GM19395 (cell line): Measurements from ENCODE around the gene ARSB.
"Not testable (repeated sequence)": the region's sequence is repeated elsewhere in the genome, so short reads cannot be mapped to it uniquely, and the experiment has no call there.

Experiments
- ATAC-seq: cut with Tn5 transposase; IDR thresholded peaks from one replicate; pipeline ENCODE4 v1.9.1; 2021; ENCODE audit warnings: mild to moderate bottlenecking, moderate library complexity; ENCODE audit not compliant: unreplicated experiment

ARSB gene

DNA sequence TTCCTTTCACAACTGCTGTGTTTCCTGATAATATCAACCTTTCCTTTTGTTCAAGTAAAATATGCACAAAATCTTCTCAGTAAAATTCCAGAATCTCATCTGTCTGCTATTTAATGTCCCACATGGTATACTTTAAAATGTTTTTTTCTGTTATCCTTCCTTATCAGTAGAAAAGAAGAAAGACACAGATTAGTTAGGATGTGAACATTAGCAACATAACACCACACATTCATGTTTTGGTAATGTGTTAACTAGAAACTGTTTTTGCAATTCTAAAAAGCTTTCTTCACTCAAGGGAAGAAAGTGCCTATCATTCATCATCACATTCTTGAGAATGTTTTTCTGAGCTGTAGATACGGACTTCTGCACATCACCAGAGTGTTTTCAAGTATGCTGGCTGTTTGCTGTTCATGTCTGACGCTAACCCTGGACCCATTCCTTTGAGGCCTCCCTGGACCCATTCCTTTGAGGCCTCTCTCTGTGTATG lies 10.5 kb upstream of the ARSB start:
- ATAC-seq: no peak

DNA sequence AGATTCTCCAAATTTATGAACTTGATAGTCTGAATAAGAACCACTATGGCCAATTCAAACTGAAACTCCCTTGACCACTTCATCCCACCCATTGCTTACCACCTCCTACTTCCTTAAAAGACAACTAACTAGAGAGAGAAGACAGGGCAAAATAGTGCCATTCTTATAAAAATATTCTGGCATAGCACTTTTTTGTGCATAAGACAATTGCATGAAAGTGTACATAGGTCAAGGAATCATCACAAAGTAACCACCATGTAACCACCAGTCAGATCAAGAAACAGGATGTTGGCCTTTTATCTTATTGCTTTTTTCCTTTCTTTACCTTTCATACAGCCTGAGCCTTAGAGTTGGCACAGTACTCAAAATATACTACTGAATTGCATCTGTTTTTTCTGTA lies 8.1 kb upstream of the ARSB start:
- no peak for ATAC-seq

DNA sequence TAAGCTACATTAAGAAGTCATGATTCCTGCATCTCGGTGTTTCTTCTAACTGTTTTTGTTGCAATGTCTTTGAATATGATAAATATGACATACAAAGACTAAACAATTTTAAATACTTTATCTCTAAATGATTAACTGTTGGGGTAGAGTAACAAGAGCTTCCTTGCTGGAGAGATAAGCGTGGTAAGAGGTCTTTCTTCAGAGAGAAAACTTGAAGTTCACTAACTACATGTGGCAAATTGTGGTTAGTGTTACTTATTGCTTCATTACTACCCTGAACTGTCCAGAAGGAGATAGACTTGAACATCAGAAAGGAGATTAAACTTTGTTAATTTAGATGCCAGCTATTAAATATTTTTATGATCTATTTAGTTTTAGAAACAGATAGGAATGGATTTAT lies 7.0 kb upstream of the ARSB start:
- no peak for ATAC-seq

DNA sequence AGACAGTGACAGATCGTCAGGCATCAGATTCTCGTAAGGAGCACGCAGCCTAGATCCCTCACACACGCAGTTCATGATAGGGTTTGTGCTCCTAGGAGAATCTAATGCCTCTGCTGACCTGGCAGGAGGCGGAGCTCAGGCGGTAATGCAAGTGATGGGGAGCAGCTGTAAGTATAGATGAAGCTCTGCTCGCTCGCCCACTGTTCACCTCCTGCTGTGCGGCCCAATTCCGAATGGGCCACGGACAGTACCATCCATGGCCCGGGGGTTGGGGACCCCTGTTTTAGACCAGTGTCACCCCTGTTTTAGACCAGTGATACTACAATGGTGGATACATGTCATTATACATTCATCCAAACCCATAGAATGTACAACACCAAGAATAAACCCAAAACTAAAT lies 4.0 kb upstream of the ARSB start:
- no peak for ATAC-seq

DNA sequence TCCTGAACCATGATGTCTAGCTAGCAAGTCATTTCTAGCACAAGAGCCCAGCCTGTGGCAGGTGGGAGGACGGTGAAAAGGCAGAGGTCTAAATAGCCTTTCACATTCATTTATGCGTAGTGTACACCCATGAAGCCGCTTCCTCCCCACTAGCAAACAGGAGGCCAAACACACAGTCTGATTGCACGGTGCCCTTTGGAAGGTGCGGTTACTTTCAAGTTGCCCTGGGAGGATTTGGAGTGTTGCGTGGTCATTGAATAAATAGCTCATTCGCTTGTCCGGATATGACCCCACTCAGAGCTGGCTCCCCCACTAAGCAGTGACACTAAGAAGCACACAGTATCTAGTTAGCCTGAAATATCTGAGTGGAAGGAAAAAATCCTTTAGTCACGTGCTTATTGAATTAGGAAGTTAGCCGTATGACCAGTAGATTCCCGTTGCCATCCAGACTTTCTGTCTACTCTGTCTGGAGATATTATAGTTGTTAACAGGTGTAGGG lies 664 bp upstream of the ARSB start:
- ATAC-seq: peak; percentile 62

DNA sequence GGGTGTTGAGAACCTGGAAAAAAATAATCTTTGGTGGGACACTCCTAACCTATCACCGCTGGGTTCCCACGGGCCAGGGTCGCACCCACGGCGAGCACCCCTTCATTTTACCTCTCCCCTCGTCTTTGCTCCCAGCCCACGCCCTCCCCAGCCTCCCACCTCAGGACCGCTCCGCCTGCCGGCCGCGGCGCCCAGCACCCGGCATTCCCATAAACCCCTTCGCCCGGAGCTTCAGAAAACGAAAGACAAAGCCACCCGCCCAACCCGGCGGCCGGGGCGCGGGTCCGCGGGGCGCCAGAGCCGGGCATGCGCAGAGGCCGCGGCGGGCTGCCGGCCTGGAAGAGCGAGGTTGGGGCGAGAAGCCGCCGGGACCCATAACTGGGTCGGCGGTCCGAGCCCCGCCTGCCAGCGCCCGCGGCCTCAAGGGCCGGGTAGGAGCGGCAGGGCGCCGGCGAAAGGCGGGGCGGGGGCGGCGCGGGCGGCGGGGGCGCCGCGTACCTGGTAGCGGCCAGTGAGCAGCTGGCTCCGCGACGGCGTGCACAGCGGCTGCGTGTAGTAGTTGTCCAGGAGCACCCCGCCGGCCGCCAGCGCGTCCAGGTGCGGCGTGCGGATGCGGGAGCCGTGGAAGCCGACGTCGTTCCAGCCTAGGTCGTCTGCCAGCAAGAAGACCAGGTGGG lies 533 bp downstream of the ARSB start:
- peak; percentile 57 for ATAC-seq

DNA sequence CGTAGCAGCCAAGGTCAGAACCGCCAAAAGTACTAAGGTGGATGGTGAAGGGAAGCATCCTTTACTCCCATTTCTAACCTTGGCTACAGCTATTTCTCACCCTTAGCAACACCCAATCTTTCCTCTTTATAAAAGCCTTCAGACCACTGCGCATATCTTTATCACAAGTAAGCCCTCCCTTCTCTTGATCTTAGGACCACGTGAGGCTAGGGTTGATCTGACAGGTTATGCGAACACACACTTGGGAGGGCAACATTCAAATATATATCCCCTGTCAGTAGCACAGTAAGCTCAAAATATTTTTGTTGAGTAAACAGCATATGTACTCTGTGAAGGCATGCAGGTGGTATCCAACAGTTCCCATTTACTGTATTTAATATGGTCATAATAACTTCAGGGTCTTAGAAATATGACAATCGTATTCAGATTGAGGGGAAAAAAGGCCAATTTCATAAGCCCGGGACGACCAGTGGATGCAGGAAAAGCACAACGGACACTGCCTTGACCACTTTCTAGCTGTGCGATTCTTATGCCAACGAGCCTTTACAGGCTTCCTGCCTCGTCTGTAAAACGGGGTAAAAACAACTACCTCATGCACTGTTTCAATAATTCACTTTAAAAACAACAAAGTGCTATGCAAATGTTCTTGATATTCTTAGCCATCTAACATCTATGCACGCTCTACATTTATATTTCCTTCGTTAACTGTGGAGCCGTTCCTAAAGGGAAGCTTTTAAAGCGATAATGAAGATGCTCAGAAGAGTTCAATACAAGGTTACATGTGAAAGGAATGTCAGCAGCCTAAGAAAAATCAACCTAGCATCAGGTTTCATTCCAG lies 1.3 kb downstream of the ARSB start:
- ATAC-seq: no peak

DNA sequence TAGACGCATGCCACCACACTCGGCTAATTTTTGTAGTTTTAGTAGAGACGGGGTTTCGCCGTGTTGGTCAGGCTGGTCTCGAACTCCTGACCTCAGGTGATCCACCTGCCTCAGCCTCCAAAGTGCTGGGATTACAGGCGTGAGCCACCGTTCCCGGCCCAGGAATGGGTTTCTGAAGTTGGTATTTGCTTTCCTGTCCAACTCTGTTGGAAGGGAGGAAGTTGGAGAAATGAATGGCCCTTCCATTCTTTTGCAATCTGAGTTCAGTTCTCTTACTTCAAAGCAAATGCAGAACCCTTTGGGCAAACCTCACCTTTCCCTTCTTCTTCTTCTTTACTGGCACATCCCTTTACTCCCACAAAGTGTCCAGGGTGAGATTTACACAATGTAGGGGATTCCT lies 1.9 kb downstream of the ARSB start:
- ATAC-seq: not testable (repeated sequence)

DNA sequence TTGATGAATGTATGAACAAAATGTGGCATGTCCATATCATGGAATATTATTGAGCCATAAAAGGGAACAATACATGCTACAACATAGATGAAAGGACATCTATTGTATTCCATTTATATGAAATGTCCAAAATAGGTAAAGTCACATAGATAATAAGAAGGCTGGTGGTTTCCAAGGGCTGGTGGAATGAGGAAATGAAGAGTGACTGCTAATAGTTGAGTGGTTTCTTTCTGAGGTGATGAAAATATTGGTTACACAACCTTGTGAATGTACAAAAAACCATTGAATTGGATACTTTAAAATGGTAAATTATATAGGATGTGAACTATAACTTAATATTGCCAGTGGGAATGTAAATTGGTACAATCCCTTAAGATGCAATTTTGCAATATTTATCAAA lies 5.2 kb downstream of the ARSB start:
- ATAC-seq: no peak

DNA sequence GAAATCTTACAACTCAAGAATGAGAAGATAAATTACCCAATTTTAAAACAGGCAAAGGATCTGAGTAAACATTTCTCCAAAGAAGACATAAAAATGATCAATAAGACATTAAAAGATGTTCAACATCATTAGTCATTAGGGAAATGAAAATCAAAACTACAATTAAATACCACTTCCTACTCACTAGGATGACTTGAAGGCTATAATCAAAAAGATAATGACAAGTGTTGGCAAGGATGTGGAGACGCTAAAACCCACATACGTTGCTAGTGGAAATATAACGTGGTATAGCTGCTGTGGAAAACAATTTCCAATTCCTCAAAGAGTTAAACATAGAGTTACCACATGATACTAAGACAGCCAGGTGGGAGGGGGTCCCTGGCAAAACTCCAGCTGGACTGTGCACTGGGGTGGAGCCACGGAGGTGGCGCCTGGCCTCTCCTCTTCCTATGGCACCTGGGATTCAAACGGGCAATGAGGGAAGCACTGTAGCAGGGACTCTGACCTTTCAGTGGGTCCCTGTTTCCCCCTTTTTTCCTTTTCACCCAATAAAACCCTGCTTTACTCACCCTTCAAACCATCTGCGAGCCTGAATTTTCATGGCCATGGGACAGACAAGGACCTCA lies 5.9 kb downstream of the ARSB start:
- no peak for ATAC-seq

DNA sequence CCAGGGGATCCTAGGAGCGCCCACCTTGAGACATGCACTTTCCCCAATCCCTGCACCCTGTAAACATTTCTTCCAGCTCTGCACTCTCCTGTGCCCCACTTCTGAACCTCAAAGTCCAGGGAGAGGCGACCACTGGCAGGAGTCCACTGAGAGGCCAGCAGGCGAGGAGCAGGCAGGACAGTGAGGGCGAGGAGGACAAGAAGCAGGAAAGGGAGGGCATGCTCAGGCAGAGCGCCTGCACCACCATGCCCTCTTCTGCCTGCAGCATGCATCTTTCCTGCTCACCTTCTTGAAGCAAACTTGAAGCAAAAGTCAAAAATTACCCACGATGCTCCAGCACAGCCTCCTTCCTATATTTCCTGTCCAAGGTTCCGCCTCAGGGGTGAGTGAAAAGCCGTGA lies 10.1 kb downstream of the ARSB start:
- ATAC-seq: no peak

DNA sequence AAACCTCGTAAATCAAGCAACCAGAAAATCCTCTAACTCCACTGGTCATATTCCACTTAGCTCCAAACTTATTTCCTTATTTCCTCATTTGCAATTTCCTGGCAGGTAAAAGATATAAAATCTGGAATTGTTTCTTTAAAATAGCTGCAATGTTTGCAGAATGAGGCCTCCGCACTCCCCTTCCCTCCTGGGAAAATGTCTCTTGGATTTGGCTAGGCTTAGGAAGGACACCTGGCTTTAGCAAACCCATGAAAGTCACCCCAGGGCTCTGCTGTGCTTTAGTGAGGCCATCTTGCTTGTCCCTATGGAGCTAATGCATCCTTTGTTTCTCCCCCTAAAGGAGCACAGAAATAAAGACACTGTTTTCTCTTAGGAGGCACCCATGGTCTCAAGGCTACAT lies 10.5 kb downstream of the ARSB start:
- ATAC-seq: no peak

DNA sequence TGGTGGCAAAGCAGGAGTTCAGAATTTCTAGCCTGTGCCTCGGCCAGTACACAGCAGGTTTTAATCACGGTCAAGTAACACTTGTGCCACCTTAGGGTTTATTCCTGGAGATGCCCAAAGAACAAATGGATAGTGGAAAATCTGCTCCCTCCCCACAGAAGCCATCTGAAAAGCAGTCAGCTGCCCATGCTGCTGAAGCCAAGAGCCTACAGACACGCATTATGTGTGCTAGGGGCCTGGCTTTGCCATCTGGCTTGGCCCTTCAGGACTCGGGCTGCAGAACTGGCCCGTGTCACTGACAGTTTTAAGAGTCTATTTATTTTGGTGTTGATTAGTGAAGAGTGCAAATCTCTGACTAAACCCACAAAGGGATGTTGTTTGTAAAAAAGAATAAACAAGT lies 11.1 kb downstream of the ARSB start:
- ATAC-seq: no peak

DNA sequence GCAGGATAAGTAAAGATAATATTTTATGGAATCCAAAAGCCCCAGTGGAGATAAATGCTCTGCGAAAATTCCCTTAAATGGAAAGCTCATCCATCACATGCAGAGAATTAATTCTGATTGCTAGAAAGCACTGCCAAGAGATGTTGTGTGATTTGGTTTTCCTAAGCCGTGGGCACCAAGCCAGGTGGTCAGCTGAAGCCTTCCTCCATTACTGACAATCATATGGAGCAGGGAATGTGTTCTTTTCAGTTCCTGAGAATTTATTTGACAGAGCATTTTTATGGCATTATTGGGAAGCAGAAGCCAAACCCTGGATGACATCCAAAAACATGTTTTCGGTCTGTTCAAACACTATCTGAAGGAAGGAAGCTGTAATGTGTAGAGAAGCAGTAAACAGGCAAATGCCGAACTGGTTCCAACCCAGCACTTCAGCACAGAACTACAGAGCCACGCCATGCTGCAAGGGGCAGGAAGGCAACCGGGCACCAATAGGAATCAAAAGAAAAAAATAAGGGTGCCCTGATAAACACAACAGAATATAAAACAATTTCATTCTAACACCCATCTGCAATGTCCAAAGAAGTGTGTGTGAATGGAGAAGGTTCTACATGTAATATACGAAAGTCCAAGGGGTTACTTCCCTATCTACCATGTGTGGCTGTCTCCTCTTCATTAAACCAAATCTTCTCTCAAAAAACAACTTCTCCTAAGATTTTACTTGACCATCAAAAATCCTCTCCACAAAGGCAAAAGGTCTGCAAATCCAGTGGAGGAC lies 12.3 kb downstream of the ARSB start:
- no peak for ATAC-seq

DNA sequence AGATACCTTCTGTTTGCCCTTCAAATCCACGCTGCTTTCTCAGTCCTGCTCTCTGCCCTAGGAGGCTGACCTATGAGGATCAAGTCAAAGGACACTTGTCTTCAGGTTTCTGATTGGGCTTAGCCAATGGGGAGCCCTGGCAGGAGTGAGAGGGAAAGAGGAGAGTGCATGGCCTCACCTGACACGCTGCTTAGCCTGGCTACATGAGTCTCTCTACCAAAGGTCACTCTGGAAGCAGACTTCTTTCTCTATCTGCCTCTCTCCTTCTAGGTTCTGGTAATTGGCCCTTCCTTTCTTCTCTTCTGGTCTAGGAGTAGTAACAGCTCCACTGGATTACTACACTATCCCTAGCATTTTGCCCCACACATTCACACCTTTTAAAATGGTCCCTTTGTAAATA lies 13.1 kb downstream of the ARSB start:
- ATAC-seq: no peak

DNA sequence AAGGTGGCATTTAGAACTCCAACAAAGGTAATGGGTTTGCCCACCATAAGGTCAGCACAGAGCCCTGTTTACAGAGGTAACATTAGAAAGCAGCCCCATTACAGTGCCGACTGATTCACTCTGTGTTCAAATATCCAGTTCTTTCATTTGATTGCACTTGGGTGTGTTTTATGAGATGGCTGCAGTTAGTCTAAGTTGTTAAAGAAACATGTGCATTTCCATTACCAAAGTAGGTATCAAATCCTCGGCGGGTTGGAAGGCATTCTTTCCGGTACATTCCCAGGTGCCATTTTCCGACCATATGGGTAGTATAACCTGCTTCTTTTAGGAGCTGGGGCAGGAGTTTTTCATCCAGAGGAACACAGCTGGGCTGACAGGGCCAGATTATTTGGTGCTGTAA lies 16.3 kb downstream of the ARSB start:
- ATAC-seq: no peak

DNA sequence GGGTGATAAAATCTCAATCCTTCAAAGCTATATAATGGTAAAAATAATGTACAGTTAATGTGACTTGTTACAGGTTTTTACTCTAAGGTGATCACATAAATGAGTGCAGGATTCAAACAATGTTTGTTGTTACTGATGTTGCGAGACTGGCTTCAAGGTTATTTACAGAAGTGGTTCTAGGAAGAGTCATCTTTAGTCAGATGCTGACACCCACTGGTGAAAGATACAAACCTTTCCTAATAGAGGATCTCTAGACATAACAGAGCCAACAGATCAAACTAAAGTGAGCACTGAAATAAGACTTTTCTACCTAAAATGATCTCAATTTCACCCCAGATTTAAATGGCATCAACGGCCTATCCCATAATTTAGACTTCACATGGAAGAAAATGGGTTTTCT lies 20.2 kb downstream of the ARSB start:
- ATAC-seq: no peak

DNA sequence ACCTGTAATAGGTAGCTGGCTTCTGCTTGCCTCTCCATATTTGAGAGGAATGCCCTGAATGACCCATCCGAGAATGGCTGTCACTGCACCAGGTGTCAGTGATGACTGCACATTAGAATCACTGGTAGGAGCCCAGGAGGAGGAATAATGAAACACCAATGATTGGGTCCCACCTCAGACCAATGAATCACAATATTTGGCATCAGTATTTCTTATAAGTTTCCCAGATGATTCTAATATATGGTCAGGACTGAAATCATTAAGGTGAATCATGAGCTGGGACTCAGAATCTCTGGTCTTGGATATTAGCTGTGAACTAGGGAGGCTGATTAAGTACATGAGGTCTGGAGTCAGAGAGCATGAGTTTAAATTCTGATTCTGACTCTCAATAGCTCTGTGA lies 23.4 kb downstream of the ARSB start:
- ATAC-seq: no peak

DNA sequence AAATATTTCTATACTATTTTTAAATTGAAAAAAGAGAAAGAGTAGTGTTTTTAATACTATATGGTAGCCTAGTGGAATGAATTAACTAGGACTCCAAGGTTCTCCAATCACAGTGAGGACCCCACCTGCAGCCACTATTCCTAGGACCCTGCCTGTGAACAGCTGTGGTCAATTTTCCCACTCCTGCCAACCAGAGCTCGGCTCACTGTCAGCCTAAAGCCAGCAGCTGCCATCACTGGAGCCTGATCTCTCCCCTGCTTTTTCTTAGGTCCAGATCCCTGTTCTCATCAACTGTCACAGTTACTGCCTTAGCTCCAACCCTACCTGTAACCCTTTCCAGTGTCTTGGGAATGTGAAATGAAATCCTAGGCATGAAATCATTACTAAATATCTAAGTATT lies 25.3 kb downstream of the ARSB start:
- ATAC-seq: no peak

DNA sequence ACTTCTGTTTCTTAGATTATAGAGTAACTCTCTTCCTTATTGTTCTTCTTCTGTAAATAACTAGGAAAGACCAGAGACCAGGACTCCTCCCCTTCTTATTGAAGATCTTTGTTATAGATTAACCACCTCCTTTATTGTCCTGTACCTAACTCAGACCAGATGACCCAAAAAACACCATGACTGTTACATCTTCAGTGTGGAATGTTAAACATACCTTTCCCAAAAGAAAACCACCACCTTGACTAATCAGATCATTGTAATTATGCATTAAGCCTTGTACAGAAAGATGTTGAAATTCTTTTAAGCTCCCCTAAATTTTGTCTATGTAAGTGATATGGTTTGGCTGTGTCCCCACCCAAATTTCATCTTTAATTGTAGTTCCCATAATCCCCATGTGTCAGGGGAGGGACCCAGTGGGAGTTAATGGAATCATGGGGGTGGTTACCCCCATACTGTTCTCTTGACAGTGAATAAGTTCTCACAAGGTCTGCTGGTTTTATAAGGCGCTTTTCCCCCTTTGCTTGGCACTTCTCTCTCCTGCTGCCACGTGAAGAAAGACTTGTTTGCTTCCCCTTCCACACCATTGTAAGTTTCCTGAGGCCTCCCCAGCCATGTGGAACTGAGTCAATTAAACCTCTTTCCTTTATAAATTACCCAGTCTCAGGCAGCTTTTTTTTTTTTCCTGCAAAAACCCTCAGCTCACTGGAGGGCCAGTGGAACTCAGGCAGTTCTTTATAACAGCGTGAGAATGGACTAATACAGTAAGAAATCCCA lies 26.3 kb downstream of the ARSB start:
- no peak for ATAC-seq
